HG03565 (cell line): Measurements from ENCODE around the gene ADARB1.
A peak's percentile ranks its signal among the peaks of the same experiment; 100 is the strongest.
"Not testable (repeated sequence)": the region's sequence is repeated elsewhere in the genome, so short reads cannot be mapped to it uniquely, and the experiment has no call there.

Source experiments
- ATAC-seq: cut with Tn5 transposase; IDR thresholded peaks from one replicate; pipeline ENCODE4 v1.9.1; 2021; ENCODE audit warnings: mild to moderate bottlenecking, moderate library complexity; ENCODE audit not compliant: unreplicated experiment

The ADARB1 gene

GRCh38 chr21:45074048-45074817 lies at the start of gene ADARB1:
TSS of gene ADARB1 (plus strand) at chr21:45074580. CDS start at chr21:45171657, 97,077 bp downstream.
- peak; percentile 49 for ATAC-seq

- ATAC-seq: no peak
Measured at GRCh38 chr21:45026066-45026745, 48.2 kb upstream of the ADARB1 start.

- ATAC-seq: no peak
Measured at GRCh38 chr21:45026826-45027225, 47.6 kb upstream of the ADARB1 start.

- ATAC-seq: no peak
Measured at GRCh38 chr21:45027241-45028196, 46.9 kb upstream of the ADARB1 start.

GRCh38 chr21:45028645-45029044 lies 45.7 kb upstream of the ADARB1 start:
- ATAC-seq: not testable (repeated sequence)

GRCh38 chr21:45029298-45029947 lies 45.0 kb upstream of the ADARB1 start:
- no peak for ATAC-seq

- no peak for ATAC-seq
Measured at GRCh38 chr21:45029948-45030681, 44.3 kb upstream of the ADARB1 start.

GRCh38 chr21:45030682-45031570 lies 43.5 kb upstream of the ADARB1 start:
- no peak for ATAC-seq

GRCh38 chr21:45031571-45032191 lies 42.7 kb upstream of the ADARB1 start:
- ATAC-seq: no peak

- no peak for ATAC-seq
Measured at GRCh38 chr21:45032332-45032731, 42.0 kb upstream of the ADARB1 start.

GRCh38 chr21:45032977-45033710 lies 41.2 kb upstream of the ADARB1 start:
- no peak for ATAC-seq

- ATAC-seq: no peak
Measured at GRCh38 chr21:45033791-45034555, 40.4 kb upstream of the ADARB1 start.

- no peak for ATAC-seq
Measured at GRCh38 chr21:45034556-45035476, 39.6 kb upstream of the ADARB1 start.

- ATAC-seq: no peak
Measured at GRCh38 chr21:45035477-45035848, 38.9 kb upstream of the ADARB1 start.

GRCh38 chr21:45036630-45037029 lies 37.8 kb upstream of the ADARB1 start:
- ATAC-seq: no peak

- ATAC-seq: no peak
Measured at GRCh38 chr21:45037986-45038385, 36.4 kb upstream of the ADARB1 start.
